Keratinocyte (primary cell): ENCODE results near the gene RGL3.

ENCODE experiments used
- EZH2 ChIP-seq: IDR thresholded peaks from one replicate; pipeline ENCODE4 v1.6.1; 2012; ENCODE audit warnings: inconsistent platforms, mild to moderate bottlenecking, low read length, moderate library complexity
- TF ChIP-seq, protein P1 (sequence below), 3 experiments: IDR thresholded peaks in 1 of 3; conservative IDR thresholded peaks in 1 of 3; optimal IDR thresholded peaks in 1 of 3; 2 replicates in 2 of 3; 3 replicates in 1 of 3; pipeline versions ENCODE3 to v1.5.1; 2011; ENCODE audit warnings: low read length in 3 of 3, mild to moderate bottlenecking in 3 of 3, moderate library complexity in 2 of 3, control low read depth in 1 of 3, inconsistent platforms in 1 of 3; ENCODE audit not compliant: insufficient read depth in 2 of 3; ENCODE audit errors: extremely low read depth in 1 of 3

DNA sequence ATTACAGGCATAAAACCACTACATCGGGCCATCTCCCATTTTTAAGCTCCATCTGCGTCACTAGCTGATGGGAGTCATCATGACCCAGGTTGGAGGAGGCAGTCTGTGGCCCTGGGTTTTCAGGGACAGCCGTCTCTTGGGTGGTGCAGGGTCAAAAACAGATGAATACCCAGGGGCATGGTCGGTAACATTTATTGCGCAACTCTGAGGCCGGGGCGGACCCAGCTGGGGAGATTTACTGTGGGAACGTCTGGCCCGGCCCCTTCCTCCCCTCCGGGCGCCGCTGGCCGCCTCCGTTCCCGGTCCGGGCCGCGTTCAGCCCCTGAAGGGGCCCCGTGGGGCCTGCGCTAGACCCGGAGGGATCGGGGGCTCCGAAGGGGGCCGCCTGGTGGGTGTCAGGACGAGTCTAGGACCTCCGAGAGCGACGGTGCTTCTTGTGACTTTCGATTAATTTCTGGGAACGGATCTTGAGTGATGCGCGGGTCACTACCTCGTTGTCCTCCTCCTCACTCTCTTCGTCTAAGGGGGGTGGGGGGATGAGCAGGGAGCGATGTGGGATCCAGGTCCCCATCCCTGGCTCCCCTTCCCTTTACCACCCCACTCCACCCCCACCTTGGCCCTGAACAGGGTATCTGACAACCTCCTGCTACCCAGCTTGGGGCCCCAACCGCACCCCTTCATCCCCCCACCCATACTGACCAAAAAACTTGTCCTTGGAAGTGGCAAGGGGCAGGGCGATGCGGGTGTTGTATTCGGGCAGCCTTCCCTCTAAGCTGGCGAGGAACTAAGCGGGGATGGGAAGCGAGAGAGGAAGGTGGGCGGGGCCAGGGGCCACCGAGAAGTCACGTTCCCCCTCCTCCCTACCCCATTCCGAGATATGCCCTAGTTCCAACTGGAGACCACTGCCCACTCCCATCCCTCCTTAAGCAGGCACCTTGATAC is 1.6 kb upstream of the RGL3 start:
- TF ChIP-seq, protein P1, sequence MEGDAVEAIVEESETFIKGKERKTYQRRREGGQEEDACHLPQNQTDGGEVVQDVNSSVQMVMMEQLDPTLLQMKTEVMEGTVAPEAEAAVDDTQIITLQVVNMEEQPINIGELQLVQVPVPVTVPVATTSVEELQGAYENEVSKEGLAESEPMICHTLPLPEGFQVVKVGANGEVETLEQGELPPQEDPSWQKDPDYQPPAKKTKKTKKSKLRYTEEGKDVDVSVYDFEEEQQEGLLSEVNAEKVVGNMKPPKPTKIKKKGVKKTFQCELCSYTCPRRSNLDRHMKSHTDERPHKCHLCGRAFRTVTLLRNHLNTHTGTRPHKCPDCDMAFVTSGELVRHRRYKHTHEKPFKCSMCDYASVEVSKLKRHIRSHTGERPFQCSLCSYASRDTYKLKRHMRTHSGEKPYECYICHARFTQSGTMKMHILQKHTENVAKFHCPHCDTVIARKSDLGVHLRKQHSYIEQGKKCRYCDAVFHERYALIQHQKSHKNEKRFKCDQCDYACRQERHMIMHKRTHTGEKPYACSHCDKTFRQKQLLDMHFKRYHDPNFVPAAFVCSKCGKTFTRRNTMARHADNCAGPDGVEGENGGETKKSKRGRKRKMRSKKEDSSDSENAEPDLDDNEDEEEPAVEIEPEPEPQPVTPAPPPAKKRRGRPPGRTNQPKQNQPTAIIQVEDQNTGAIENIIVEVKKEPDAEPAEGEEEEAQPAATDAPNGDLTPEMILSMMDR (optimal IDR thresholded peaks at IDR 0.05 in 1 of 3, IDR thresholded peaks at IDR 0.05 in 1 of 3, conservative IDR thresholded peaks at IDR 0.05 in 1 of 3; ENCODE audit: extremely low read depth in 1 of 3, insufficient read depth in 2 of 3, low read length in 3 of 3): no peak
- peak; percentile 38 for TF ChIP-seq EZH2
